ENCODE measurements around the gene PRR12. TPM values are rescaled to one million over a fixed set of nuclear protein-coding genes. Genes with fewer than 3 reads are reported as not detected.

Gene PRR12
- total RNA-seq, 1 donor, result 2.2 TPM

DNA sequence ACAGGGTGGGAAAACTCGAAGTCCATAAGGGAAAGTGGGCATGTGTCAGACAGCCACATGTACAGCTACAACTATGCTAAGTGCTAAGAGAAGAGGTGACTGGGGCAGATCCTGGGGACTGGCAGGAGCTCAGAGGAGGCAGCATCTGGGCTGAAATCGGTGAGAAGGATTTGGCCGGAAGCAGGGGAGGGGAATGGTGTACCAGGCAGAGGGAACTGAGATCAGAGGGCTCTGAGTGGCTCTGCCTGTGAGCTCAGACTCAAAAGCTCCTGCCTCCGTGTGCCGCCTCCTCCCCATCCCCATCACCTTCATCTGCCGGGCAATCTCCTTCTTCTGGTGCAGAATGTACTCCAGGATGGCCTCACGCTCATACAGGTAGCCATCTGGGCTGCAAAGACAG lies 32.4 kb upstream of the PRR12 start:
- Histone ChIP-seq H3K4me3 (ENCODE audit: insufficient read depth, low read length) (no peak overlapping the region), H2AFZ (ENCODE audit: low read length) (no peak overlapping the region), H3K9me3 (ENCODE audit: low read depth, low read length) (no peaks in the 10 kb centered on the region), H3K79me2 (ENCODE audit: insufficient read depth, low read length) (peaks cover 18% of the 10 kb centered on the region), H3K27me3 (ENCODE audit: insufficient read depth, low read length) (no peaks in the 10 kb centered on the region), H4K20me1 (ENCODE audit: insufficient read depth, low read length) (peaks cover 29% of the 10 kb centered on the region), H3K27ac (ENCODE audit: low read depth, low read length) (no peak overlapping the region), H3K4me1 (ENCODE audit: insufficient read depth, low read length) (peaks cover 6% of the 10 kb centered on the region), H3K36me3 (ENCODE audit: insufficient read depth, low read length) (peaks cover 45% of the 10 kb centered on the region), H3K4me2 (ENCODE audit: insufficient read depth, low read length) (no peak overlapping the region)
- DNase-seq (ENCODE audit: insufficient read length, low spot score, missing footprints), result peak; percentile 65
- TF ChIP-seq, protein P1, sequence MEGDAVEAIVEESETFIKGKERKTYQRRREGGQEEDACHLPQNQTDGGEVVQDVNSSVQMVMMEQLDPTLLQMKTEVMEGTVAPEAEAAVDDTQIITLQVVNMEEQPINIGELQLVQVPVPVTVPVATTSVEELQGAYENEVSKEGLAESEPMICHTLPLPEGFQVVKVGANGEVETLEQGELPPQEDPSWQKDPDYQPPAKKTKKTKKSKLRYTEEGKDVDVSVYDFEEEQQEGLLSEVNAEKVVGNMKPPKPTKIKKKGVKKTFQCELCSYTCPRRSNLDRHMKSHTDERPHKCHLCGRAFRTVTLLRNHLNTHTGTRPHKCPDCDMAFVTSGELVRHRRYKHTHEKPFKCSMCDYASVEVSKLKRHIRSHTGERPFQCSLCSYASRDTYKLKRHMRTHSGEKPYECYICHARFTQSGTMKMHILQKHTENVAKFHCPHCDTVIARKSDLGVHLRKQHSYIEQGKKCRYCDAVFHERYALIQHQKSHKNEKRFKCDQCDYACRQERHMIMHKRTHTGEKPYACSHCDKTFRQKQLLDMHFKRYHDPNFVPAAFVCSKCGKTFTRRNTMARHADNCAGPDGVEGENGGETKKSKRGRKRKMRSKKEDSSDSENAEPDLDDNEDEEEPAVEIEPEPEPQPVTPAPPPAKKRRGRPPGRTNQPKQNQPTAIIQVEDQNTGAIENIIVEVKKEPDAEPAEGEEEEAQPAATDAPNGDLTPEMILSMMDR (IDR thresholded peaks at IDR 0.05; ENCODE audit: extremely low read depth, low read depth, low read length), result no peak

DNA sequence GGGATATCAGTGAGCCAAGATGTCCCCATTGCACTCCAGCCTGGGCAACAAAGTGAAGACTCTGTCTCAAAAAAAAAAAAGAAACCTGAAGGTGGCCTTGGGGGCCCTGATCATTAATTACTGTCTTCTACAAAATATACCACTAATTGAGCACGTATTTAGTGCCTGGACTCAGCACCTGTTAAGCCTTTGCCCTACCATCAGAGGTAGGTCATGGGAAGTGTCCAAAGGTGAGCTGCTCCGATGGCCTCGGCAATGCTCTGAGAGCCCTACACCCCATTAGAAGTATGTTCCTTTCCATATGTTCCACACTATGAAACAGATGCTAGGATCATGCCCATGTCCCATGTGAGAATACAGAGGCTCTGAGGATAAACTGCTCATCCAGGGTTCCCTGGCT lies 31.5 kb upstream of the PRR12 start:
- Histone ChIP-seq H3K27ac (ENCODE audit: low read depth, low read length) (no peak overlapping the region), H3K4me3 (ENCODE audit: insufficient read depth, low read length) (no peak overlapping the region), H3K4me1 (ENCODE audit: insufficient read depth, low read length) (no peaks in the 10 kb centered on the region), H3K36me3 (ENCODE audit: insufficient read depth, low read length) (peaks cover 45% of the 10 kb centered on the region), H2AFZ (ENCODE audit: low read length) (no peak overlapping the region), H3K9me3 (ENCODE audit: low read depth, low read length) (no peaks in the 10 kb centered on the region), H3K27me3 (ENCODE audit: insufficient read depth, low read length) (no peaks in the 10 kb centered on the region), H3K4me2 (ENCODE audit: insufficient read depth, low read length) (no peak overlapping the region), H4K20me1 (ENCODE audit: insufficient read depth, low read length) (peaks cover 29% of the 10 kb centered on the region), H3K79me2 (ENCODE audit: insufficient read depth, low read length) (peaks cover 25% of the 10 kb centered on the region)
- DNase-seq (ENCODE audit: insufficient read length, low spot score, missing footprints), result peak; percentile 52
- TF ChIP-seq, protein P1 (IDR thresholded peaks at IDR 0.05; ENCODE audit: extremely low read depth, low read depth, low read length), result no peak

DNA sequence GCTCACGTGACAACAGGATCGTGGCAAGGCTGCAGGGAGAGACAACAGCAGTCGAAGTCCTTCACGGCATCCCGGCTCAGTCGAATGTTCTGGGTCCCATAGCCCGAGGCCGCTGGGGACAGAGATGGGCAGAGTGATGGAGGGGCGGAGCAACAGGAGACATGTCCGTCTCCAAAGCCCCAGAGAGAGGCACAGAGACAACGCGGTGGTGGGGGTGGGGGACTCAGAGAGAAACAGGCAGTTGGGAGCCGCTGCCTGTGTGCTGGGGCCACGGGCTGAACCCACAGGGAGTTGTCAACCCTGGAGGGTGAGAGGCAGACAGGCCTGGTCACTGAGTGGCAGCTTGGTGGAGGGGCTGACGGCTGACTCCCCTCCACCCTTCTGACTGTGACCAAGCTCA lies 31.1 kb upstream of the PRR12 start:
- no peak overlapping the region for H3K27ac ChIP-seq (ENCODE audit: low read depth, low read length)
- H3K27me3 ChIP-seq (ENCODE audit: insufficient read depth, low read length), result no peaks in the 10 kb centered on the region
- TF ChIP-seq, protein P1 (IDR thresholded peaks at IDR 0.05; ENCODE audit: extremely low read depth, low read depth, low read length), result no peak

DNA sequence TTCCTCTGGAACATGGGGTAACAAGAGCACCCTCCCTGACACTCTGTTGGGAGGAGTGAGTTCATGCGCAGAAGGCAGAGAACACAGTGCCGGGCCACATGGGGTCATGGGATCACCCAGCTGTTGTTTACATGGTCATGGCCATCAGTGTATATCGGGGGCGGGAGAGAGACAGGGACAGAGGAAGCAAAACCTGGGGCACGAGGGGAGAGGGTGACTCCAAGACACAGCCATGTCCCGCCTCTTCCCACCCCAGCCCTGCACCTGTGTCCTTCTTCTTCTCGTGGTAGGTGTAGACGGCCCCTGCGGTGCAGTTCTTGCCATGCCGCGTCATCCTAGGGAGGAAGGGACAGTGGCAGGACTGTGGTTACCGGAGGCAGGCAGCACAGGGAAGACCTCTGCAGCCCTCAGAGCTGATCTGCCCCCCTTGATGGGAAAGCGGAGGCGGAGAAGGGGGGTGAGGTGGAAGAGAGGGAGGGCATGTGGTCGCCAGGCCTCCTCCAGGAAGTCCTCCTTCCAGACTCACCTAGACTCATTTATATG lies 30.6 kb upstream of the PRR12 start:
- Histone ChIP-seq H3K79me2 (ENCODE audit: insufficient read depth, low read length) (peaks cover 34% of the 10 kb centered on the region), H3K4me3 (ENCODE audit: insufficient read depth, low read length) (no peak overlapping the region), H3K4me2 (ENCODE audit: insufficient read depth, low read length) (no peak overlapping the region), H3K9me3 (ENCODE audit: low read depth, low read length) (no peaks in the 10 kb centered on the region), H3K4me1 (ENCODE audit: insufficient read depth, low read length) (no peaks in the 10 kb centered on the region), H3K27me3 (ENCODE audit: insufficient read depth, low read length) (no peaks in the 10 kb centered on the region), H3K27ac (ENCODE audit: low read depth, low read length) (no peak overlapping the region), H4K20me1 (ENCODE audit: insufficient read depth, low read length) (peaks cover 23% of the 10 kb centered on the region), H2AFZ (ENCODE audit: low read length) (no peak overlapping the region), H3K36me3 (ENCODE audit: insufficient read depth, low read length) (peaks cover 35% of the 10 kb centered on the region)
- peak; percentile 57 for DNase-seq (ENCODE audit: insufficient read length, low spot score, missing footprints)
- TF ChIP-seq, protein P1 (IDR thresholded peaks at IDR 0.05; ENCODE audit: extremely low read depth, low read depth, low read length), result no peak

More for the DNA sequence above, 31.1 kb upstream of the PRR12 start:
- Histone ChIP-seq H3K4me2 (ENCODE audit: insufficient read depth, low read length) (no peak overlapping the region), H3K4me3 (ENCODE audit: insufficient read depth, low read length) (no peak overlapping the region), H3K9me3 (ENCODE audit: low read depth, low read length) (no peaks in the 10 kb centered on the region), H3K36me3 (ENCODE audit: insufficient read depth, low read length) (peaks cover 40% of the 10 kb centered on the region), H3K79me2 (ENCODE audit: insufficient read depth, low read length) (peaks cover 30% of the 10 kb centered on the region), H4K20me1 (ENCODE audit: insufficient read depth, low read length) (peaks cover 25% of the 10 kb centered on the region), H3K4me1 (ENCODE audit: insufficient read depth, low read length) (no peaks in the 10 kb centered on the region), H2AFZ (ENCODE audit: low read length) (no peak overlapping the region)
- peak; percentile 54 for DNase-seq (ENCODE audit: insufficient read length, low spot score, missing footprints)

Measured in osteoblast (primary cell).